HEK293 (cell line): Measurements from ENCODE around the gene SLC25A39.

Experiments used
- CTCF ChIA-PET: fragments of 350-600 bp; formaldehyde crosslinking; extraction: SDS; loops from one replicate; lab custom pipeline; 2021; ENCODE audit warnings: antibody characterized with exemption; lab: Yijun Ruan, JAX
- POLR2A ChIA-PET: fragments of 300-600 bp; formaldehyde crosslinking; extraction: SDS; loops from one replicate; lab custom pipeline; 2020; ENCODE audit warnings: antibody characterized with exemption, inconsistent platforms; lab: Yijun Ruan, JAX
- H3K27ac ChIP-seq: fragments of 200-500 bp; sonication (Bioruptor generic); 2 replicates; pipeline ENCODE4 v1.5.1; 2014; ENCODE audit warnings: low read depth, low read length, control low read depth, inconsistent platforms; ENCODE audit errors: extremely low read depth
- H3K36me3 ChIP-seq, 2 experiments: fragments of 200-500 bp in 1 of 2; sonication (Bioruptor generic) in 1 of 2; 1 replicate in 1 of 2; 2 replicates in 1 of 2; pipeline ENCODE4 v1.5.1; 2014 to 2017; ENCODE audit warnings: inconsistent platforms in 2 of 2, low read length in 2 of 2; ENCODE audit not compliant: control insufficient read depth in 2 of 2, insufficient read depth in 1 of 2
- H3K4me1 ChIP-seq: fragments of 200-500 bp; sonication (Bioruptor generic); 2 replicates; pipeline ENCODE4 v1.5.1; 2014; ENCODE audit warnings: mild to moderate bottlenecking, low read length, inconsistent platforms; ENCODE audit not compliant: control insufficient read depth, insufficient read depth
- H3K4me3 ChIP-seq: 2 replicates; pipeline ENCODE4 v1.5.1; 2011; ENCODE audit warnings: low read depth, mild to moderate bottlenecking, control low read depth, low read length, moderate library complexity
- H3K9me3 ChIP-seq: fragments of 200-500 bp; sonication (Bioruptor generic); 2 replicates; pipeline ENCODE4 v1.5.1; 2014; ENCODE audit warnings: low read depth, low read length, inconsistent platforms; ENCODE audit not compliant: control insufficient read depth, insufficient read depth
- INSM2 ChIP-seq: fragments of 450-650 bp; formaldehyde crosslinking; IDR thresholded peaks from 2 replicates; pipeline ENCODE4 v1.5.1; 2016; ENCODE audit warnings: missing biosample characterization, missing genetic modification characterization
- KLF1 ChIP-seq: fragments of 450-650 bp; formaldehyde crosslinking; IDR thresholded peaks from 2 replicates; pipeline ENCODE4 v1.5.1; 2016; ENCODE audit warnings: missing biosample characterization, missing genetic modification characterization
- KLF17 ChIP-seq: fragments of 450-650 bp; formaldehyde crosslinking; IDR thresholded peaks from 2 replicates; pipeline ENCODE4 v1.5.1; 2016; ENCODE audit warnings: missing biosample characterization, missing genetic modification characterization
- OSR2 ChIP-seq: fragments of 450-650 bp; formaldehyde crosslinking; IDR thresholded peaks from 2 replicates; pipeline ENCODE4 v1.5.1; 2016; ENCODE audit warnings: missing biosample characterization, missing genetic modification characterization
- PATZ1 ChIP-seq: fragments of 450-650 bp; formaldehyde crosslinking; IDR thresholded peaks from 2 replicates; pipeline ENCODE4 v1.5.1; 2016; ENCODE audit warnings: missing biosample characterization, missing genetic modification characterization
- SP3 ChIP-seq: fragments of 450-650 bp; formaldehyde crosslinking; IDR thresholded peaks from 2 replicates; pipeline ENCODE4 v1.5.1; 2016; ENCODE audit warnings: missing biosample characterization, missing genetic modification characterization
- ZBTB10 ChIP-seq: fragments of 450-650 bp; formaldehyde crosslinking; IDR thresholded peaks from 2 replicates; pipeline ENCODE4 v1.5.1; 2016; ENCODE audit warnings: missing biosample characterization, missing genetic modification characterization
- ZBTB21 ChIP-seq: fragments of 450-650 bp; formaldehyde crosslinking; IDR thresholded peaks from 2 replicates; pipeline ENCODE4 v1.5.1; 2017; ENCODE audit warnings: missing biosample characterization, missing genetic modification characterization
- ZBTB8A ChIP-seq: fragments of 450-650 bp; formaldehyde crosslinking; IDR thresholded peaks from 2 replicates; pipeline ENCODE4 v1.5.1; 2016; ENCODE audit warnings: missing biosample characterization, missing genetic modification characterization
- ZNF266 ChIP-seq: fragments of 450-650 bp; formaldehyde crosslinking; IDR thresholded peaks from 2 replicates; pipeline ENCODE4 v1.5.1; 2016; ENCODE audit warnings: missing biosample characterization, missing genetic modification characterization, low read depth
- ZNF280C ChIP-seq: fragments of 450-650 bp; formaldehyde crosslinking; IDR thresholded peaks from 2 replicates; pipeline ENCODE4 v1.5.1; 2016; ENCODE audit warnings: missing biosample characterization, missing genetic modification characterization
- ZNF335 ChIP-seq: fragments of 450-650 bp; formaldehyde crosslinking; conservative IDR thresholded peaks from 2 replicates; pipeline ENCODE4 v1.5.1; 2016; ENCODE audit warnings: missing biosample characterization, missing genetic modification characterization
- ZNF341 ChIP-seq: fragments of 450-650 bp; formaldehyde crosslinking; IDR thresholded peaks from 2 replicates; pipeline ENCODE4; 2016; ENCODE audit warnings: low read depth, missing biosample characterization, missing genetic modification characterization
- ZNF529 ChIP-seq: fragments of 450-650 bp; formaldehyde crosslinking; IDR thresholded peaks from 2 replicates; pipeline ENCODE4 v1.5.1; 2017; ENCODE audit warnings: missing genetic modification characterization, missing biosample characterization; ENCODE audit not compliant: insufficient replicate concordance
- ZNF548 ChIP-seq: fragments of 450-650 bp; formaldehyde crosslinking; IDR thresholded peaks from 2 replicates; pipeline ENCODE4 v1.5.1; 2016; ENCODE audit warnings: missing biosample characterization, missing genetic modification characterization
- ZNF610 ChIP-seq: fragments of 450-650 bp; formaldehyde crosslinking; IDR thresholded peaks from 2 replicates; pipeline ENCODE4 v1.5.1; 2016; ENCODE audit warnings: missing biosample characterization, missing genetic modification characterization, borderline replicate concordance
- ZNF621 ChIP-seq: fragments of 450-650 bp; formaldehyde crosslinking; IDR thresholded peaks from 2 replicates; pipeline ENCODE4 v1.5.1; 2017; ENCODE audit warnings: missing biosample characterization, missing genetic modification characterization
- ZNF629 ChIP-seq: fragments of 450-650 bp; formaldehyde crosslinking; IDR thresholded peaks from 2 replicates; pipeline ENCODE4 v1.5.1; 2017; ENCODE audit warnings: missing biosample characterization, missing genetic modification characterization
- ZNF645 ChIP-seq: fragments of 450-650 bp; formaldehyde crosslinking; IDR thresholded peaks from 2 replicates; pipeline ENCODE4; 2016; ENCODE audit warnings: missing biosample characterization, missing genetic modification characterization
- ZNF654 ChIP-seq: fragments of 450-650 bp; formaldehyde crosslinking; IDR thresholded peaks from 2 replicates; pipeline ENCODE4 v1.5.1; 2016; ENCODE audit warnings: low read depth, missing biosample characterization, missing genetic modification characterization
- ZNF704 ChIP-seq: fragments of 450-650 bp; formaldehyde crosslinking; IDR thresholded peaks from 2 replicates; pipeline ENCODE4 v1.5.1; 2016; ENCODE audit warnings: missing biosample characterization, missing genetic modification characterization
- ZSCAN16 ChIP-seq: fragments of 450-650 bp; formaldehyde crosslinking; IDR thresholded peaks from 2 replicates; pipeline ENCODE4 v1.5.1; 2016; ENCODE audit warnings: missing biosample characterization, missing genetic modification characterization
- ZSCAN23 ChIP-seq: fragments of 450-650 bp; formaldehyde crosslinking; IDR thresholded peaks from 2 replicates; pipeline ENCODE4 v1.5.1; 2016; ENCODE audit warnings: missing biosample characterization, missing genetic modification characterization

Gene SLC25A39

GRCh38 chr17:44308865-44309264, 15.8 kb downstream of the SLC25A39 start:
- ChIA-PET CTCF (no interaction called here), POLR2A (interaction anchor here (0.7 to 1.2 kb wide), 7 partner anchors 9 to 555 kb away, joined by 3 to 7 read pairs (median 4); no protein-coding TSS in a partner anchor)
- no peak overlapping the region for H3K27ac ChIP-seq
- H3K9me3 ChIP-seq: no peaks in the 10 kb centered on the region
- H3K4me1 ChIP-seq: peaks cover 3% of the 10 kb centered on the region; the same call in 1 of the 2 replicates
- H3K4me3 ChIP-seq: no peak overlapping the region; the same call in 1 of the 2 replicates
- no peaks in the 10 kb centered on the region for H3K36me3 ChIP-seq
- no peak for TF ChIP-seq ZNF529 (tag by site-specific recombination)
- TF ChIP-seq SP3 (tag by site-specific recombination): no peak
- TF ChIP-seq ZNF621 (tag by site-specific recombination): no peak
- TF ChIP-seq KLF1: no peak
- TF ChIP-seq ZSCAN23 (tag by site-specific recombination): no peak
- no peak for TF ChIP-seq ZNF704 (tag by site-specific recombination)
- no peak for TF ChIP-seq ZNF335 (tag by site-specific recombination)
- TF ChIP-seq ZNF266: no peak
- no peak for TF ChIP-seq ZNF548 (tag by site-specific recombination)
- no peak for TF ChIP-seq ZNF645 (tag by site-specific recombination)
- no peak for TF ChIP-seq ZSCAN16
- no peak for TF ChIP-seq PATZ1 (tag by site-specific recombination)

GRCh38 chr17:44308320-44308818, 16.3 kb downstream of the SLC25A39 start, which contains the start of gene RUNDC3A:
RUNDC3A (plus strand) TSS chr17:44308601; CDS start chr17:44308833, 232 bp downstream.
- Histone ChIP-seq H3K9me3 (no peaks in the 10 kb centered on the region), H3K27ac (no peak within 1 kb of the TSS), H3K36me3 (no peaks in the 10 kb centered on the region), H3K4me1 (peaks cover 3% of the 10 kb centered on the region; the same call in 1 of the 2 replicates), H3K4me3 (peak within 1 kb of the TSS; percentile 36)
- POLR2A ChIA-PET: interaction anchor here (0.6 to 1.2 kb wide), 10 partner anchors 9 to 555 kb away, joined by 3 to 7 read pairs (median 4); partner anchors contain the start of gene ATXN7L3
- CTCF ChIA-PET: interaction anchor here (0.6 kb wide), 1 partner anchor 372 kb away, joined by 3 read pairs; no protein-coding TSS in a partner anchor
- TF ChIP-seq ZNF654 (tag by site-specific recombination): no peak
- no peak for TF ChIP-seq ZNF280C (tag by site-specific recombination)
- TF ChIP-seq ZNF610 (tag by site-specific recombination): no peak
- 0 out of 2 replicates have a peak, but pooled peaks have one; percentile 15 for TF ChIP-seq ZBTB8A
- TF ChIP-seq OSR2 (tag by site-specific recombination): no peak
- TF ChIP-seq KLF17 (tag by site-specific recombination): no peak; the same call in 1 of the 2 replicates
- peak; percentile 55 for TF ChIP-seq ZNF341 (tag by site-specific recombination)
- peak; percentile 78 for TF ChIP-seq ZBTB21
- TF ChIP-seq ZNF629 (tag by site-specific recombination): peak; percentile 82
- TF ChIP-seq ZBTB10: peak; percentile 83
- TF ChIP-seq INSM2 (tag by site-specific recombination): no peak
